Activated effector memory CD4-positive, alpha-beta T cell treated with Interleukin-2 at 50 U/mL for 16 hours (primary cell): ENCODE measurements around the gene KCNMA1.

Source experiments
- DNase-seq: peaks from one replicate; pipeline ENCODE4 v3.0.0-alpha.2; 2020

Gene KCNMA1

GRCh38 chr10:77504196-77504872, 133.3 kb downstream of the KCNMA1 start:
- no peak for DNase-seq

- no peak for DNase-seq
These were observed 135.8 kb downstream of the KCNMA1 start for GRCh38 chr10:77501846-77502261.

GRCh38 chr10:77501152-77501845, 136.3 kb downstream of the KCNMA1 start:
- DNase-seq, result no peak

- no peak for DNase-seq
These were observed 136.9 kb downstream of the KCNMA1 start for GRCh38 chr10:77500754-77501151.

- DNase-seq, result no peak
These were observed 138.8 kb downstream of the KCNMA1 start for GRCh38 chr10:77498829-77499228.

GRCh38 chr10:77498210-77498609, 139.4 kb downstream of the KCNMA1 start:
- DNase-seq, result no peak

GRCh38 chr10:77497748-77498147, 139.9 kb downstream of the KCNMA1 start:
- DNase-seq, result no peak

- no peak for DNase-seq
These were observed 140.6 kb downstream of the KCNMA1 start for GRCh38 chr10:77496941-77497420.

- DNase-seq, result no peak
These were observed 142.7 kb downstream of the KCNMA1 start for GRCh38 chr10:77494756-77495541.

- no peak for DNase-seq
These were observed 143.3 kb downstream of the KCNMA1 start for GRCh38 chr10:77494327-77494726.

- no peak for DNase-seq
These were observed 143.8 kb downstream of the KCNMA1 start for GRCh38 chr10:77493851-77494261.

GRCh38 chr10:77493239-77493806, 144.3 kb downstream of the KCNMA1 start:
- DNase-seq, result no peak

GRCh38 chr10:77492368-77492994, 145.1 kb downstream of the KCNMA1 start:
- no peak for DNase-seq

- DNase-seq, result no peak
These were observed 146.9 kb downstream of the KCNMA1 start for GRCh38 chr10:77490534-77491314.

- DNase-seq, result no peak
These were observed 151.1 kb downstream of the KCNMA1 start for GRCh38 chr10:77486517-77486916.

GRCh38 chr10:77485847-77486246, 151.8 kb downstream of the KCNMA1 start:
- no peak for DNase-seq

GRCh38 chr10:77482072-77482471, 155.5 kb downstream of the KCNMA1 start:
- DNase-seq, result no peak

GRCh38 chr10:77479586-77479985, 158.0 kb downstream of the KCNMA1 start:
- no peak for DNase-seq

GRCh38 chr10:77478962-77479359, 158.6 kb downstream of the KCNMA1 start:
- no peak for DNase-seq

GRCh38 chr10:77478247-77478961, 159.2 kb downstream of the KCNMA1 start:
- DNase-seq, result no peak

GRCh38 chr10:77475522-77475921, 162.1 kb downstream of the KCNMA1 start:
- DNase-seq, result no peak
